HepG2 (cell line): ENCODE measurements around the gene SERINC1. TPM values are rescaled to one million over a fixed set of nuclear protein-coding genes. Genes with fewer than 3 reads are reported as not detected.
"Not testable (repeated sequence)": the region's sequence is repeated elsewhere in the genome, so short reads cannot be mapped to it uniquely, and the experiment has no call there.

Experiments
- ATAC-seq: fragments of 200-7000 bp; cut with Tn5 transposase; 3 replicates; pipeline ENCODE4 v1.9.1; 2020; ENCODE audit warnings: mild to moderate bottlenecking, moderate library complexity
- BruUV-seq: library from RNA; stranded (reverse); fragments of 400-500 nt; replicated peaks from 2 replicates; lab custom pipeline; 2021; lab: Mats Ljungman, UMichigan
- CTCF ChIA-PET: fragments of 300-600 bp; formaldehyde crosslinking; extraction: SDS; loops from one replicate; lab custom pipeline; 2021; ENCODE audit warnings: low total read pairs, inconsistent platforms, low intra/inter-chr PET ratio; lab: Yijun Ruan, JAX
- POLR2A ChIA-PET: fragments of 350-600 bp; sonication (Branson Sonifier 250); formaldehyde crosslinking; loops from one replicate; lab custom pipeline; 2020; ENCODE audit warnings: antibody characterized with exemption, inconsistent platforms; lab: Yijun Ruan, JAX
- DNase-seq: peaks from one replicate; pipeline ENCODE4 v3.0.0-alpha.2; 2015; ENCODE audit warnings: low spot score
- FAIRE-seq: peaks from 3 replicates; lab custom pipeline; 2011; peaks lifted over from hg19 to GRCh38; lab: Jason Lieb, UNC
- H2AFZ ChIP-seq: one replicate; pipeline ENCODE4 v1.6.1; 2011; ENCODE audit warnings: low read length, inconsistent platforms
- H3K27ac ChIP-seq: fragments of 300-600 bp; 3 replicates; pipeline ENCODE4 v1.8.0; 2011; ENCODE audit warnings: mixed run types, mild to moderate bottlenecking, mixed read lengths, low read length, inconsistent platforms; ENCODE audit not compliant: insufficient read depth; ENCODE audit errors: extremely low read length
- H3K27me3 ChIP-seq, 2 experiments: fragments of 200-600 bp in 1 of 2; 2 replicates in 1 of 2; 3 replicates in 1 of 2; pipeline versions ENCODE4 v1.6.0 to v1.8.0; 2011; ENCODE audit warnings: low read length in 2 of 2, mild to moderate bottlenecking in 2 of 2, moderate library complexity in 2 of 2, inconsistent platforms in 1 of 2; ENCODE audit not compliant: insufficient read depth in 2 of 2, control insufficient read depth in 1 of 2
- H3K36me3 ChIP-seq, 2 experiments: fragments of 200-600 bp in 1 of 2; replicated peaks in 1 of 2; 2 replicates in 1 of 2; 3 replicates in 1 of 2; pipeline versions ENCODE4 v1.5.1 to v1.8.0; 2011; ENCODE audit warnings: low read length in 2 of 2, inconsistent platforms in 1 of 2; ENCODE audit not compliant: insufficient read depth in 2 of 2, control insufficient read depth in 1 of 2
- H3K4me1 ChIP-seq: 2 replicates; pipeline ENCODE4 v1.5.1; 2012; ENCODE audit warnings: low read length, inconsistent platforms; ENCODE audit not compliant: insufficient read depth
- H3K4me2 ChIP-seq: 2 replicates; pipeline ENCODE4 v1.6.0; 2011; ENCODE audit warnings: low read depth, low read length, inconsistent platforms
- H3K4me3 ChIP-seq, 3 experiments: fragments of 200-600 bp in 1 of 3; sonication (generic), shearing (Covaris generic) in 1 of 3; replicated peaks in 1 of 3; 2 replicates each; pipeline ENCODE4 v1.5.1; 2011 to 2016; ENCODE audit warnings: low read length in 3 of 3, inconsistent platforms in 2 of 3, low read depth in 2 of 3, mild to moderate bottlenecking in 2 of 3, control low read depth in 1 of 3, mixed read lengths in 1 of 3; ENCODE audit not compliant: insufficient read depth in 1 of 3
- H3K79me2 ChIP-seq: one replicate; pipeline ENCODE4 v1.6.1; 2011; ENCODE audit warnings: low read length, inconsistent platforms; ENCODE audit not compliant: insufficient read depth
- H3K9ac ChIP-seq: 2 replicates; pipeline ENCODE4 v1.6.0; 2011; ENCODE audit warnings: mild to moderate bottlenecking, low read depth, low read length, inconsistent platforms; ENCODE audit not compliant: insufficient read depth
- H3K9me3 ChIP-seq: 2 replicates; pipeline ENCODE4 v1.5.1; 2012; ENCODE audit warnings: mild to moderate bottlenecking, low read length
- H4K20me1 ChIP-seq: 2 replicates; pipeline ENCODE4 v1.6.0; 2011; ENCODE audit warnings: inconsistent platforms, mild to moderate bottlenecking, low read length, moderate library complexity; ENCODE audit not compliant: insufficient read depth
- CCAR2 ChIP-seq: fragments of 200-400 bp; formaldehyde crosslinking; optimal IDR thresholded peaks from 2 replicates; pipeline ENCODE3; 2018; ENCODE audit warnings: low read depth, mild to moderate bottlenecking, low read length, moderate library complexity
- DNMT1 ChIP-seq: sonication (generic); formaldehyde crosslinking; IDR thresholded peaks from 2 replicates; pipeline ENCODE4 v1.5.1; 2020; ENCODE audit warnings: mild to moderate bottlenecking, missing genetic modification reagents
- ETS1 ChIP-seq: sonication (generic); formaldehyde crosslinking; IDR thresholded peaks from 2 replicates; pipeline ENCODE4 v1.4.0; 2020; ENCODE audit warnings: missing genetic modification reagents
- ETV5 ChIP-seq: IDR thresholded peaks from 2 replicates; pipeline ENCODE4 v1.6.1; 2018; ENCODE audit warnings: missing biosample characterization, missing genetic modification reagents, inconsistent platforms, borderline replicate concordance
- GLMP ChIP-seq: sonication (generic); formaldehyde crosslinking; IDR thresholded peaks from 2 replicates; pipeline ENCODE4 v1.9.0; 2021; ENCODE audit warnings: missing genetic modification reagents, mild to moderate bottlenecking, borderline replicate concordance
- HOXA7 ChIP-seq: sonication (generic); formaldehyde crosslinking; IDR thresholded peaks from 2 replicates; pipeline ENCODE4 v1.8.1; 2022; ENCODE audit warnings: mild to moderate bottlenecking, missing genetic modification reagents, moderate library complexity
- ZFAT ChIP-seq: sonication (generic); formaldehyde crosslinking; conservative IDR thresholded peaks from 2 replicates; pipeline ENCODE4 v1.8.1; 2023; ENCODE audit warnings: missing genetic modification reagents, inconsistent platforms
- ZNF160 ChIP-seq: sonication (generic); formaldehyde crosslinking; IDR thresholded peaks from 2 replicates; pipeline ENCODE4 v1.8.0; 2022; ENCODE audit warnings: mild to moderate bottlenecking, inconsistent platforms, missing genetic modification reagents
- ZNF225 ChIP-seq: sonication (generic); formaldehyde crosslinking; IDR thresholded peaks from 2 replicates; pipeline ENCODE4 v1.4.0; 2020; ENCODE audit warnings: mild to moderate bottlenecking, missing genetic modification reagents
- ZNF232 ChIP-seq: sonication (generic); formaldehyde crosslinking; IDR thresholded peaks from 2 replicates; pipeline ENCODE4 v1.4.0; 2020; ENCODE audit warnings: missing genetic modification reagents, borderline replicate concordance
- ZNF687 ChIP-seq: sonication (generic); formaldehyde crosslinking; IDR thresholded peaks from 2 replicates; pipeline ENCODE4 v1.5.1; 2020; ENCODE audit warnings: mild to moderate bottlenecking, missing genetic modification reagents, moderate library complexity
- WGBS: methylation state at CpG from one replicate; pipeline ENCODE4 v1.1.6; 2017; ENCODE audit warnings: low lambda C conversion rate; 5-methylcytosine and 5-hydroxymethylcytosine counted together
- in situ Hi-C: cut with HindIII; loops from 2 replicates; pipeline ENCODE4 v1.10.0; 2017; ENCODE audit warnings: low pct_unique_long_range_greater_than_20kb; ENCODE audit not compliant: extremely low pct_ligation_motif_present
- intact Hi-C: fragments of 100-400 bp; cut with micrococcal nuclease; formaldehyde crosslinking; loops from one replicate; pipeline ENCODE4 v1.10.0; 2022; ENCODE audit not compliant: unreplicated experiment
- polyA plus RNA-seq, 8 experiments: library from polyadenylated mRNA; depleted of rRNA in 3 of 8; stranded (reverse) in 7 of 8; unstranded in 1 of 8; fragments of >200 nt; fragmentation: Illumina TruSeq in 4 of 8; extraction: Trizol in 4 of 8; gene quantifications; 2 replicates each; pipeline versions ENCODE4 v1.2.1 to v1.2.3, GENCODE V29; 2011 to 2016; ENCODE audit warnings: low read depth in 4 of 8, missing spikeins in 1 of 8, mixed read lengths in 1 of 8; ENCODE audit not compliant: insufficient read depth in 1 of 8
- total RNA-seq, 5 experiments: library from RNA; depleted of rRNA; stranded (reverse); fragments of >200 nt; fragmentation: Illumina TruSeq; extraction: Trizol; gene quantifications; 2 replicates each; pipeline ENCODE4 v1.2.3, GENCODE V29; 2016; ENCODE audit warnings: low read depth in 1 of 5

SERINC1 gene
- total and polyA plus RNA-seq, 2 of the 13 experiments (the other 11 are each of a cell fraction or from before 2014, with no cell fraction given) = 93.5 to 112 TPM

GRCh38 chr6:122505170-122505569, 33.6 kb upstream of the SERINC1 start:
- H3K79me2 ChIP-seq, H3K9ac ChIP-seq, H3K27ac ChIP-seq, POLR2A ChIA-PET, H3K4me1 ChIP-seq, H3K4me2 ChIP-seq, in situ Hi-C loops, H3K36me3 ChIP-seq, DNase-seq, H3K27me3 ChIP-seq, BruUV-seq, H3K4me3 ChIP-seq, H4K20me1 ChIP-seq, FAIRE-seq, CTCF ChIA-PET, ATAC-seq, intact Hi-C loops, H2AFZ ChIP-seq: not testable (repeated sequence)
- H3K9me3 ChIP-seq = peaks cover 49% of the 10 kb centered on the region
- WGBS = 23% methylated on average over 3 of the region's 3 CpGs

GRCh38 chr6:122501475-122501874, 29.9 kb upstream of the SERINC1 start:
- 13% methylated on average over 4 of the region's 4 CpGs for WGBS
- no peak overlapping the region for H3K4me3 ChIP-seq
- FAIRE-seq (no peak), ATAC-seq (no peak), DNase-seq (no peak)
- no TSS peak for BruUV-seq
- H2AFZ ChIP-seq = no peak overlapping the region
- TF ChIP-seq ZNF225 (CRISPR knock-in tag) = no peak
- no peak for TF ChIP-seq GLMP (CRISPR knock-in tag)
- no peak for TF ChIP-seq DNMT1 (CRISPR knock-in tag)
- TF ChIP-seq CCAR2 = no peak
- no peak for TF ChIP-seq ZFAT
- TF ChIP-seq ZNF232 (CRISPR knock-in tag) = no peak
- TF ChIP-seq ZNF687 (CRISPR knock-in tag) = no peak
- TF ChIP-seq ZNF160 (CRISPR knock-in tag) = no peak
- no peak for TF ChIP-seq ETS1 (CRISPR knock-in tag)
- TF ChIP-seq ETV5 (CRISPR knock-in tag) = no peak
- TF ChIP-seq HOXA7 = no peak
- no peaks in the 10 kb centered on the region for H3K4me1 ChIP-seq
- no peaks in the 10 kb centered on the region for H3K27me3 ChIP-seq
- CTCF ChIA-PET = no interaction called here
- in situ Hi-C loops = no loop called here
- H4K20me1 ChIP-seq = no peaks in the 10 kb centered on the region
- H3K79me2 ChIP-seq = no peaks in the 10 kb centered on the region
- no peak overlapping the region for H3K9ac ChIP-seq
- no peak overlapping the region for H3K4me2 ChIP-seq
- H3K36me3 ChIP-seq = no peaks in the 10 kb centered on the region
- H3K9me3 ChIP-seq = peaks cover 41% of the 10 kb centered on the region
- POLR2A ChIA-PET = no interaction called here
- intact Hi-C loops = no loop called here
- H3K27ac ChIP-seq = no peak overlapping the region
